ENCODE data around the gene ARID4B. TPM values are rescaled to one million over a fixed set of nuclear protein-coding genes. Genes with fewer than 3 reads are reported as not detected.
"Not testable (repeated sequence)": the region's sequence is repeated elsewhere in the genome, so short reads cannot be mapped to it uniquely, and the experiment has no call there.

Gene ARID4B
- total RNA-seq, 1 experiment from 2014 or later = 48.7 TPM

DNA sequence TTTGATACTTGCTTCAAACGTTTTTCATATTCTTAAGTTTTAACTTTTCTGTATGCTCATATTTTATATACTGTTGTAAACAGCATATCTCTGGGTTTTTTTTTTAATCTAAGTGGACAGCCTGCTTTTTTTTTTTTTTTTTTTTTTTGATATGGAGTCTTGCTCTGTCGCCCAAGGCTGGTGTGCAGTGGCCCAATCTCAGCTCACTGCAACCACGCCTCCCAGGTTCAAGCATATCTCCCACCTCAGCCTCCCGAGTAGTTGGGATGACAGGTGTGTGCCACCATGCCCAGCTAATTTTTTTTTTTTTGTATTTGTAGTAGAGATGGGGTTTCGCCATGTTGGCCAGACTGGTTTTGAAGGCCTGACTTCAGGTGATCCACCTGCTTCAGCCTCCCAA, 40.4 kb upstream of the ARID4B start:
- BruUV-seq (replicated peaks) = no TSS peak
- H3K36me3 Mint-ChIP-seq (ENCODE audit: insufficient read depth, unreplicated experiment) = peaks cover 33% of the 10 kb centered on the region
- no peaks in the 10 kb centered on the region for H3K27me3 Mint-ChIP-seq (ENCODE audit: insufficient read depth, unreplicated experiment)
- peaks cover 26% of the 10 kb centered on the region for H3K4me1 Mint-ChIP-seq (ENCODE audit: insufficient read depth, unreplicated experiment)
- no peaks in the 10 kb centered on the region for H3K9me3 Mint-ChIP-seq (ENCODE audit: unreplicated experiment)
- ChIA-PET POLR2A (interaction anchor here (1.2 to 7.8 kb wide), 15 partner anchors 9 to 136 kb away, joined by 3 to 156 read pairs (median 9); partner anchors contain the start of genes ARID4B, B3GALNT2 and GGPS1), CTCF (interaction anchor here (1.1 to 2.4 kb wide), 7 partner anchors 13 to 58 kb away, joined by 3 to 28 read pairs (median 6); no protein-coding TSS in a partner anchor)
- H3K4me3 Mint-ChIP-seq (ENCODE audit: unreplicated experiment) = peak overlapping the region; percentile 96
- no peak for DNase-seq (ENCODE audit: unreplicated experiment)
- intact Hi-C loops (cut with micrococcal nuclease) = no loop called here
- TF ChIP-seq, protein P1, sequence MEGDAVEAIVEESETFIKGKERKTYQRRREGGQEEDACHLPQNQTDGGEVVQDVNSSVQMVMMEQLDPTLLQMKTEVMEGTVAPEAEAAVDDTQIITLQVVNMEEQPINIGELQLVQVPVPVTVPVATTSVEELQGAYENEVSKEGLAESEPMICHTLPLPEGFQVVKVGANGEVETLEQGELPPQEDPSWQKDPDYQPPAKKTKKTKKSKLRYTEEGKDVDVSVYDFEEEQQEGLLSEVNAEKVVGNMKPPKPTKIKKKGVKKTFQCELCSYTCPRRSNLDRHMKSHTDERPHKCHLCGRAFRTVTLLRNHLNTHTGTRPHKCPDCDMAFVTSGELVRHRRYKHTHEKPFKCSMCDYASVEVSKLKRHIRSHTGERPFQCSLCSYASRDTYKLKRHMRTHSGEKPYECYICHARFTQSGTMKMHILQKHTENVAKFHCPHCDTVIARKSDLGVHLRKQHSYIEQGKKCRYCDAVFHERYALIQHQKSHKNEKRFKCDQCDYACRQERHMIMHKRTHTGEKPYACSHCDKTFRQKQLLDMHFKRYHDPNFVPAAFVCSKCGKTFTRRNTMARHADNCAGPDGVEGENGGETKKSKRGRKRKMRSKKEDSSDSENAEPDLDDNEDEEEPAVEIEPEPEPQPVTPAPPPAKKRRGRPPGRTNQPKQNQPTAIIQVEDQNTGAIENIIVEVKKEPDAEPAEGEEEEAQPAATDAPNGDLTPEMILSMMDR (IDR thresholded peaks at IDR 0.05; ENCODE audit: unreplicated experiment) = no peak
- H3K27ac Mint-ChIP-seq (ENCODE audit: low read depth, unreplicated experiment) = peak overlapping the region; percentile 94

- peak; percentile 100 for DNase-seq (ENCODE audit: unreplicated experiment)
- H3K9me3 Mint-ChIP-seq (ENCODE audit: unreplicated experiment) = no peaks in the 10 kb centered on the region
- intact Hi-C loops (cut with micrococcal nuclease) = loop anchor here (1.0 kb wide), 2 partner anchors 39 to 48 kb away; partner anchors contain the start of genes ARID4B and GGPS1
- POLR2A ChIA-PET = interaction anchor here (0.7 to 7.8 kb wide), 53 partner anchors 9 to 881 kb away, joined by 3 to 156 read pairs (median 5); partner anchors contain the start of genes ARID4B, B3GALNT2, GGPS1 and RBM34
- peaks cover 30% of the 10 kb centered on the region for H3K36me3 Mint-ChIP-seq (ENCODE audit: insufficient read depth, unreplicated experiment)
- TF ChIP-seq, protein P1 (IDR thresholded peaks at IDR 0.05; ENCODE audit: unreplicated experiment) = peak; percentile 16
- peak within 1 kb of the TSS; percentile 94 for H3K27ac Mint-ChIP-seq (ENCODE audit: low read depth, unreplicated experiment)
- H3K4me3 Mint-ChIP-seq (ENCODE audit: unreplicated experiment) = peak within 1 kb of the TSS; percentile 96
- CTCF ChIA-PET = interaction anchor here (0.6 to 2.4 kb wide), 16 partner anchors 12 to 577 kb away, joined by 3 to 28 read pairs (median 4); no protein-coding TSS in a partner anchor
- BruUV-seq (replicated peaks) = TSS peak; percentile 63
- peaks cover 26% of the 10 kb centered on the region for H3K4me1 Mint-ChIP-seq (ENCODE audit: insufficient read depth, unreplicated experiment)
- H3K27me3 Mint-ChIP-seq (ENCODE audit: insufficient read depth, unreplicated experiment) = no peaks in the 10 kb centered on the region
Observed at GRCh38 chr1:235367000-235367908, 39.3 kb upstream of the ARID4B start, which contains the start of gene TBCE. TSS of gene TBCE (plus strand) at chr1:235367427. CDS start at chr1:235380050, 12,623 bp downstream.

DNA sequence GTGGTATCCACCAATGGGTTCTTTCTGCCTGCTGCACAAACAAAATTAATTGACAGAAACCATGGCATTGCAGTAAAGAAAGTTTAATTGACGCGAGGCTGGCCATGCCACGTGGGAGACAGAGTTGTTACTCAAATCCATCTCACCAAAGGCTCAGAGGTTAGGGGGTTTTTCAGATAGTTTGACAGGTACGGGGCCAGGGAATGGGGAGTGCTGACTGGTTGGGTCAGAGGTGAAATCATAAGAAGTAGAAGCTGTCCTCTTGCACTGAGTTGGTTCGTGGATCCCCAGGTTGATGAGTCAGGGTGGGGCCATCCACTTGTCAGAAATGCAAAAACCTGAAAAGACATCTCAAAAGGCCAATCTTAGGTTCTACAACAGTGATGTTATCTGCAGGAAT, 38.3 kb upstream of the ARID4B start:
- peaks cover 26% of the 10 kb centered on the region for H3K4me1 Mint-ChIP-seq (ENCODE audit: insufficient read depth, unreplicated experiment)
- DNase-seq (ENCODE audit: unreplicated experiment) = no peak
- peak overlapping the region; percentile 96 for H3K4me3 Mint-ChIP-seq (ENCODE audit: unreplicated experiment)
- BruUV-seq (replicated peaks) = no TSS peak
- H3K27me3 Mint-ChIP-seq (ENCODE audit: insufficient read depth, unreplicated experiment) = no peaks in the 10 kb centered on the region
- H3K27ac Mint-ChIP-seq (ENCODE audit: low read depth, unreplicated experiment) = peak overlapping the region; percentile 94
- ChIA-PET POLR2A (interaction anchor here (1.0 to 7.8 kb wide), 4 partner anchors 18 to 56 kb away, joined by 3 to 156 read pairs (median 24); partner anchors contain the start of genes ARID4B and GGPS1), CTCF (interaction anchor here (1.6 to 3.7 kb wide), 3 partner anchors 36 to 115 kb away, joined by 3 to 18 read pairs (median 16); no protein-coding TSS in a partner anchor)
- no peaks in the 10 kb centered on the region for H3K9me3 Mint-ChIP-seq (ENCODE audit: unreplicated experiment)
- TF ChIP-seq, protein P1 (IDR thresholded peaks at IDR 0.05; ENCODE audit: unreplicated experiment) = no peak
- intact Hi-C loops (cut with micrococcal nuclease) = no loop called here
- H3K36me3 Mint-ChIP-seq (ENCODE audit: insufficient read depth, unreplicated experiment) = peaks cover 22% of the 10 kb centered on the region

- BruUV-seq (replicated peaks); intact Hi-C loops (cut with micrococcal nuclease); DNase-seq (ENCODE audit: unreplicated experiment); H3K36me3 Mint-ChIP-seq (ENCODE audit: insufficient read depth, unreplicated experiment); H3K27ac Mint-ChIP-seq (ENCODE audit: low read depth, unreplicated experiment); H3K4me3 Mint-ChIP-seq (ENCODE audit: unreplicated experiment); H3K9me3 Mint-ChIP-seq (ENCODE audit: unreplicated experiment); H3K27me3 Mint-ChIP-seq (ENCODE audit: insufficient read depth, unreplicated experiment): not testable (repeated sequence)
- ChIA-PET CTCF (interaction anchor here (0.6 to 3.7 kb wide), 5 partner anchors 16 to 63 kb away, joined by 3 to 18 read pairs (median 3); no protein-coding TSS in a partner anchor), POLR2A (interaction anchor here (1.1 to 7.8 kb wide), 6 partner anchors 11 to 34 kb away, joined by 3 to 156 read pairs (median 4); partner anchors contain the start of genes ARID4B and GGPS1)
- H3K4me1 Mint-ChIP-seq (ENCODE audit: insufficient read depth, unreplicated experiment) = peaks cover 21% of the 10 kb centered on the region
Observed at GRCh38 chr1:235364189-235364588, 36.2 kb upstream of the ARID4B start.

Data from MCF 10A (cell line).